Activated CD4-positive, CD25-positive, alpha-beta regulatory T cell treated with anti-CD3 and anti-CD28 coated beads, Interleukin-2, amount 50 U/mL, for 16 hours (primary cell): ENCODE results near the gene LCN15.
"Not testable (repeated sequence)": the region's sequence is repeated elsewhere in the genome, so short reads cannot be mapped to it uniquely, and the experiment has no call there.

Experiments
- DNase-seq: peaks from one replicate; pipeline ENCODE4 v3.0.0-alpha.2; 2020; ENCODE audit warnings: low read depth, low spot score

Gene LCN15

GRCh38 chr9:136755302-136756133 is 8.8 kb downstream of the LCN15 start:
- DNase-seq, result not testable (repeated sequence)

GRCh38 chr9:136754626-136755301 is 9.6 kb downstream of the LCN15 start:
- no peak for DNase-seq

- DNase-seq, result no peak
These were observed 10.2 kb downstream of the LCN15 start for GRCh38 chr9:136754059-136754572.

- DNase-seq, result no peak
These were observed 10.8 kb downstream of the LCN15 start for GRCh38 chr9:136753371-136754058.

GRCh38 chr9:136751814-136752213 is 12.5 kb downstream of the LCN15 start:
- no peak for DNase-seq

GRCh38 chr9:136751244-136751643 is 13.1 kb downstream of the LCN15 start:
- no peak for DNase-seq

GRCh38 chr9:136750526-136750925 is 13.8 kb downstream of the LCN15 start:
- DNase-seq, result no peak

- no peak for DNase-seq
These were observed 15.4 kb downstream of the LCN15 start for GRCh38 chr9:136748666-136749611.

GRCh38 chr9:136748201-136748600 is 16.1 kb downstream of the LCN15 start, which contains the start of gene LCN6:
LCN6 (minus strand) TSS chr9:136748525; CDS start chr9:136748483, 42 bp downstream.
- DNase-seq, result no peak

- no peak for DNase-seq
These were observed 16.9 kb downstream of the LCN15 start for GRCh38 chr9:136747161-136748060.

- no peak for DNase-seq
These were observed 17.7 kb downstream of the LCN15 start for GRCh38 chr9:136746621-136747020.

- no peak for DNase-seq
These were observed 18.2 kb downstream of the LCN15 start for GRCh38 chr9:136746155-136746490.

- no peak for DNase-seq
These were observed 18.7 kb downstream of the LCN15 start for GRCh38 chr9:136745389-136746154.

- DNase-seq, result no peak
These were observed 19.5 kb downstream of the LCN15 start for GRCh38 chr9:136744773-136745172.

- DNase-seq, result no peak
These were observed 20.6 kb downstream of the LCN15 start for GRCh38 chr9:136743639-136744211.

GRCh38 chr9:136742591-136743391 is 21.5 kb downstream of the LCN15 start, which contains the start of gene LCN10:
LCN10 (minus strand) TSS chr9:136742940; CDS start chr9:136742903, 37 bp downstream.
- no peak for DNase-seq

- no peak for DNase-seq
These were observed 22.3 kb downstream of the LCN15 start for GRCh38 chr9:136741883-136742571.
